ENCODE measurements around the gene PSD4. TPM values are rescaled to one million over a fixed set of nuclear protein-coding genes. Genes with fewer than 3 reads are reported as not detected.

Gene PSD4
- total RNA-seq, 1 experiment from 2014 or later = 1.5 TPM

DNA sequence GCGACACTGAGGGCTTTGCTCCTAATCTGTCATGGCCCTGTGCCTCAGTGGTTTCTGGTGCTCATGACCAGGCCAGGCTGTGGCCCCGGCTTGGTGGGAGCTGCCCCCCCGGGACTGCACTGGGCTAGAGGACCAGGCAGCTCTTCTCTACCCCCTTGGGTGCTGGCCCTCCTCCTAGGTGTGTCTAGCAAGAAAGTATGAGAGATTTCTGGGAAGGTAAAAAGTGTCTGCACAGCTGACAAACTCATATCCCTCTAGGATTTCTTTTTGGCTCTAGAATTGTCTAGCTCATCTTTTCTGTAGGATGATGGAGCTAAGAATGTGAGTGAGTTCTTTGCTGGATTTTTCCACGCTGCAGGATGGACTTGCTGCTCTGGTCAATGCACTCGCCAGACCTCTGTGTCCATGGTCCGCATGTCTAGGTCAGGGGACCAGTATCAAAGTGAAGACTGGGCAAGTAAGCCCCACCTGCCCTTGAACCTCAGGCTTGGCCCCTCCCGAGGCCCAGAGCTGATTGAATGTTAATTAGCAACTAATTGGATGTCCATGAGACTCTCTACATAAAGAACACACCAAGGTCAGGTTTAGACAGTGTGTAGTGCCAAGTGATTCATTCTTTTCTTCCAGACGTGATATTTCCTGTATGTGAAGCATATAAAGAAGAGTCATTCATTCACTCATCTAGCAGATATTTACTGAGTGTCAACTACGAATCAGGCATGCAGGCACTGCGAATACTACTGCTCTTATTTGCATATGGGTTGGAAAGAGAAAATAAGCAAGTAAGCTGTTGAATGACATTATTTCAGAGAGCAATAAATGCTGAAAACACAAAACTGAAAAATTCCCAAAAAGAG is 15.6 kb upstream of the PSD4 start:
- no peak for DNase-seq
- peaks cover 14% of the 10 kb centered on the region for H3K27me3 ChIP-seq (ENCODE audit: control insufficient read depth, insufficient read depth, low read length)
- H3K36me3 ChIP-seq (replicated peaks; ENCODE audit: control insufficient read depth, insufficient read depth, low read length) = no peaks in the 10 kb centered on the region
- H3K4me3 ChIP-seq (ENCODE audit: insufficient read depth, low read depth, low read length) = peak overlapping the region; percentile 55

DNA sequence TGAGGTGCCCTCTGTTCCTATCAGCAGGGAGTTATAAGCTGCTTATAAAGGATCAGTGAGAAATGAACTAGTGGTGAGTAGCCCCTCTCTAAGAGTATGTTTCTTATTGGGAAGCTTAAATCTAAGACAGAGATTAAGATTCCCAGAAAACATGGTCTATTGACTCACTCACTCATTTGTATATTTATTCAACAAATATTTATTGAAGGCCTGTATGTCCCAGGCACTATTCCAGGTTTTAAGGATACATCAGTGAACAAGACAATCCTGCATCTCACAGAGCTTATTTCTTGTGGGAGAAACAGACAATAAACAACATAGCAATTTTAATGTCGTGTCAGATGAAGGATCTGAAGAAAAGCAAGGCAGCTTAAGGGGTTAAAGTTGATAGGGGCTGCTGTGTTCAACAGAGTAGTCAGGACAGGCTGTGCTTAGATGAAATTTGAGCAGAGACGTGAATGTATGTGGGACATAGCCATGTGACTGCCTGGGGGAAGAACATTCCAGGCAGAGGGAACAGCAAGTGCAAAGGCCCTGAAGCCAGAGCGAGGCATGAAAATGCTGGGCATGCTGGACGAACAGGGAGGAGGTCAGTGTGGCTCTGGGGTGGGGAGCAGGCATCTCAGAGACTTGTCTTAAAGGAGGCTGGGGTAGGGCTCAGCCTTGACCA is 14.8 kb upstream of the PSD4 start:
- no peak overlapping the region for H3K4me3 ChIP-seq (ENCODE audit: insufficient read depth, low read depth, low read length)
- H3K36me3 ChIP-seq (replicated peaks; ENCODE audit: control insufficient read depth, insufficient read depth, low read length) = no peaks in the 10 kb centered on the region
- peaks cover 14% of the 10 kb centered on the region for H3K27me3 ChIP-seq (ENCODE audit: control insufficient read depth, insufficient read depth, low read length)
- DNase-seq = no peak

DNA sequence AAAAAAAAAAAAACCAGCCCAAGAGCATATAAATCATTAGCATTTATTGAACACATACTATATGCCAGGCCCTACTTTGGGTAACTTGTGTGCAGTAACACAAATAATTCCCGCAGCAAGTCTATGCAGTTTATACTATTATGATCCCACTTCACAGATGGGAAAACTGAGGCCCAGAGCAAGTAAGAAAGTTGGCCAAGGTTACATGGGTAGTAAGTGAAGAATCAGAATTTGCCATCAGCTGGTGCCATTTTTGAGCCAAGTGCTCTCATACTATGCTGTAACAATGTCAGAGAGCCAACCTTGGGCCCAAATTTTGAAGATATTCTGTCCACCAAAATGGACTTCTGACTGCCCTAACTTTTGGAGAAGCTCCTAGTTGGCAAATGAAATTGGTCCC is 13.5 kb upstream of the PSD4 start:
- Histone ChIP-seq H3K36me3 (replicated peaks; ENCODE audit: control insufficient read depth, insufficient read depth, low read length) (no peaks in the 10 kb centered on the region), H3K27me3 (ENCODE audit: control insufficient read depth, insufficient read depth, low read length) (peaks cover 14% of the 10 kb centered on the region), H3K4me3 (ENCODE audit: insufficient read depth, low read depth, low read length) (no peak overlapping the region)
- DNase-seq = no peak

DNA sequence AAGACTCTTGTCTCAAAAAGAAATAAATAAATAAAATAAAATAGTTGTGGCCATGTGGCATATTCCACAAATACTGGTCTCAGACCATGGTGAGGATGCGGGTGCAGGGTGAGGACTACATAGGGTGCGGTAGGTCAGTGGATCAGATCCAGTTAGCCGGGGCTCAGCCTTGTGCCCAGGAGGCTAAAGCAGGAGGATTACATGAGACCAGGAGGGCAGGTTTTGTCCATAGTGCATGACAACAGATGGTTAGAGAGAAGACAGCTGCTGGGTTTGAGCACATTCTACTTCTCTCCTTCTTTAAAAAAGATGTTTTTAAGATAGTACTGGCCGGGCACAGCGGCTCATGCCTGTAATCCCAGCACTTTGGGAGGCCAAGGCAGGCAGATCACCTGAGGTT is 12.8 kb upstream of the PSD4 start:
- Histone ChIP-seq H3K27me3 (ENCODE audit: control insufficient read depth, insufficient read depth, low read length) (peaks cover 14% of the 10 kb centered on the region), H3K36me3 (replicated peaks; ENCODE audit: control insufficient read depth, insufficient read depth, low read length) (no peaks in the 10 kb centered on the region), H3K4me3 (ENCODE audit: insufficient read depth, low read depth, low read length) (no peak overlapping the region)
- DNase-seq = peak; percentile 8

DNA sequence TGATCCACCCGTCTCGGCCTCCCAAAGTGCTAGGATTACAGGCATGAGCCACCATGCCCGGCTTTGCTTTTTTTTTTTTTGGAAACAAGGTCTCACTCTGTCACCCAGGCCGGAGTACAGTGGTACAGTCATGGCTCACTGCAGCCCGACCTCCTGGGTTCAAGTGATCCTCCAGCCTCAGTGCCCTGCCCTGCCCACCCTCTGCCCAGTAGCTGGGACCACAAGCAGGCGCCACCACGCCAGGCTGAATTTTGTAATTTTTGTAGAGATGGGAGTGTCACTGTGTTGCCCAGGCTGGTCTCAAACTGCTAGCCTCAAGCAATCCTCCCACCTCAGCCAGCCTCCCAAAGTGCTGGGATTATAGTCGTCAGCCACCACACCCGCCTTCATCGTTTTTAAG is 11.6 kb upstream of the PSD4 start:
- peaks cover 11% of the 10 kb centered on the region for H3K27me3 ChIP-seq (ENCODE audit: control insufficient read depth, insufficient read depth, low read length)
- no peaks in the 10 kb centered on the region for H3K36me3 ChIP-seq (replicated peaks; ENCODE audit: control insufficient read depth, insufficient read depth, low read length)
- no peak for DNase-seq
- no peak overlapping the region for H3K4me3 ChIP-seq (ENCODE audit: insufficient read depth, low read depth, low read length)

DNA sequence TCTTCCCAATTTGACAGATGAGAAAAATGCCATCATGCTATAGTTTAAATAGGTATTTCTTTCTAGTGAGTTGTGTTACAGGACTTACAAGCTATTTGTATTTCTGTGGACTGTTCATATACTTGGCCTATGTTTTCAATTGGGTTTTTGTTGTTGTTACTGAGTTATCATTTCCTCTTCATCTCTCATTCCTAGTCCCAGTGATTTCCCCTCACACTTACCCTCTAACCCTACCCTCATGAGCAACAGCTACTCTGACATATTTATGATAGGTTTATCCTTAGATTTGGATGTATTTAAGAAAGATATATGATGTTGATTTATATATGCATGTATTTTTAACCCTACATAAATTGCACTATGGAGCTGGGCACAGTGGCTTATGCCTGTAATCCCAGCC is 10.9 kb upstream of the PSD4 start:
- no peak for DNase-seq
- Histone ChIP-seq H3K36me3 (replicated peaks; ENCODE audit: control insufficient read depth, insufficient read depth, low read length) (no peaks in the 10 kb centered on the region), H3K4me3 (ENCODE audit: insufficient read depth, low read depth, low read length) (no peak overlapping the region), H3K27me3 (ENCODE audit: control insufficient read depth, insufficient read depth, low read length) (peaks cover 6% of the 10 kb centered on the region)

DNA sequence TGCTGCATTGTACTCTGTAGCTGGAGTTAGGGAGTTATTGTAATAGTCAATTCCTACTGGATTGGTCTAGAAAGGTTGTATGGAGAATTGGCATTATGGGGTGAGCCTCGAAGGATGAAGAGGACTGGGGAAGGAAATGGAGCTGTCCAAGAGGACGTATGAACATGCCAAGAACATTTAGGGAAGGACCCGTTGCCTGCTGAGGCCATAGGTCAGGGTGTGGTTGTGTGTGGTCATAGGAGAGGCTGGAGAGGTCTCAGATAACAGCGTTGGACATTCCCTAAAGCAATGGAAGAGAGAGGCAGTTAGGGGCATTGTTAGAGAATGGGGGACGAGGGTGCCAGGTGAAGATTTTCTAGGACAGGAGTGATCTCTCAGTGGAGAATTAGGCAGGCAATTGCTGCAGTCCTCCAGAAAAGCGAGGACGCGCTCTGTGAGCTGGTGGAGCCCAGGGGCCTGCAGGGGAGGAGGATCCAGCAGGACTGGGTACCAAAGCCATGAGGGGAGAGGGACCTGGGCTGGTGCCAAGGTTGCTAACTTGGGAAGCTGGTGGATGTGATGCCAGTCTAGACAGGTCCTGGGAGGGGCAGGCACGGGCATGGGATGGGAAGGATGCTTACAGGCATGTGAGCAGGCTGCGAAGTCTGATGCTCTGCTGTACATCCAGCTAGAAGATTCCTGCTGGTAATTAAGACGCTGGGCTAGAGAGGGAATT is 9.4 kb upstream of the PSD4 start:
- Histone ChIP-seq H3K36me3 (replicated peaks; ENCODE audit: control insufficient read depth, insufficient read depth, low read length) (no peaks in the 10 kb centered on the region), H3K27me3 (ENCODE audit: control insufficient read depth, insufficient read depth, low read length) (no peaks in the 10 kb centered on the region; the same call in 1 of the 2 replicates), H3K4me3 (ENCODE audit: insufficient read depth, low read depth, low read length) (no peak overlapping the region)
- DNase-seq = peak; percentile 18

DNA sequence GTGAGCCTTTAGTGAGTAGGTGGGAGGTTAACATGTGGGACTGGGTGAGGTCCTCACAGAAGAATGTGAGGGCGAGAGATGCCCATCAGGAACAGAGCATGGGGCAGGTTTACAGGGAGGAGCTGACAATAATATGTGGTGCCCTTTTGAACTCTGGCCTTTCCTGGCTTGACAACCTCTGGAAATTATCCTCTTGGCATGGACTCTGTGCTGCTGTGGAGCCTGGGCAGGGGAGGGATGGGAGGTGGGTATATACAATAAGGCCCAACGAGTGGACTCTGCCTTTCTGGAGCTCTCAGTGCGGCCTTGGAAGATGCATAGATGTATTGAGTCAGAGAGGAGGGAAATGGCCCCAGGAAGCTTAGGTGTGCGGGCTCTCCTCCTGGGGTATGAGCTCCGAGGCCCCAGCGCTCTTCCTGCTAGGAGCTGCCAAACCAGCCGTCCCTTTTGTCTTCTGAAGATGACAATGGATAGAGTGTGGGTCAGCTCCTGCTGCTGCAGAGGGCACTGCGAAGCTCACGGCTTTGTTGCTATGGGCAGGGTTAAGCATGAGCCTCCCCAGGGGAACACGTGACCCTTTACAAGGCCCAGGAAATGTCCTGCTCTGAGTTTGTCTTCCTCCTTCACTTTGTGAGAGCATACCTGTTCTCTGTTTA is 8.7 kb upstream of the PSD4 start:
- Histone ChIP-seq H3K36me3 (replicated peaks; ENCODE audit: control insufficient read depth, insufficient read depth, low read length) (no peaks in the 10 kb centered on the region), H3K27me3 (ENCODE audit: control insufficient read depth, insufficient read depth, low read length) (no peaks in the 10 kb centered on the region; the same call in 1 of the 2 replicates), H3K4me3 (ENCODE audit: insufficient read depth, low read depth, low read length) (no peak overlapping the region)
- peak; percentile 86 for DNase-seq

DNA sequence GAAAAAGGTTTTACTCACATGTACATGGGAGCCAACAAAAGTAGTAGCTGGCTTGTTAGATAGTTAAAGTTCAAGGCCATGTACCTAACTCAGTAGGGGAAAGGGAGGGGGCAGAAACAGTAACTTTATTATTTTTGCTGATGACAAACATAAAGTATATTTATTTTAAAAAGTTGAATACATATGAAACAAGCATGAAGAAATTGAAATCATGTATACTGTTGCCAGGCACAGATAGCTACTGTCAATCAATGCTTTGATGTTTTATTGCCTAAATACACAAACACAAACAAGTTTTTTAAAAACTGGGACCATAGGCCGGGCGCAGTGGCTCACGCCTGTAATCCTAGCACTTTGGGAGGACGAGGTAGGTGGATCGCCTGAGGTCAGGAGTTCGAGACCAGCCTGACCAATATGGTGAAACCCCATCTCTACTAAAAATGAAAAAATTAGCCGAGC is 7.6 kb upstream of the PSD4 start:
- Histone ChIP-seq H3K36me3 (replicated peaks; ENCODE audit: control insufficient read depth, insufficient read depth, low read length) (no peaks in the 10 kb centered on the region), H3K4me3 (ENCODE audit: insufficient read depth, low read depth, low read length) (no peak overlapping the region), H3K27me3 (ENCODE audit: control insufficient read depth, insufficient read depth, low read length) (no peaks in the 10 kb centered on the region; the same call in 1 of the 2 replicates)
- DNase-seq = peak; percentile 4

DNA sequence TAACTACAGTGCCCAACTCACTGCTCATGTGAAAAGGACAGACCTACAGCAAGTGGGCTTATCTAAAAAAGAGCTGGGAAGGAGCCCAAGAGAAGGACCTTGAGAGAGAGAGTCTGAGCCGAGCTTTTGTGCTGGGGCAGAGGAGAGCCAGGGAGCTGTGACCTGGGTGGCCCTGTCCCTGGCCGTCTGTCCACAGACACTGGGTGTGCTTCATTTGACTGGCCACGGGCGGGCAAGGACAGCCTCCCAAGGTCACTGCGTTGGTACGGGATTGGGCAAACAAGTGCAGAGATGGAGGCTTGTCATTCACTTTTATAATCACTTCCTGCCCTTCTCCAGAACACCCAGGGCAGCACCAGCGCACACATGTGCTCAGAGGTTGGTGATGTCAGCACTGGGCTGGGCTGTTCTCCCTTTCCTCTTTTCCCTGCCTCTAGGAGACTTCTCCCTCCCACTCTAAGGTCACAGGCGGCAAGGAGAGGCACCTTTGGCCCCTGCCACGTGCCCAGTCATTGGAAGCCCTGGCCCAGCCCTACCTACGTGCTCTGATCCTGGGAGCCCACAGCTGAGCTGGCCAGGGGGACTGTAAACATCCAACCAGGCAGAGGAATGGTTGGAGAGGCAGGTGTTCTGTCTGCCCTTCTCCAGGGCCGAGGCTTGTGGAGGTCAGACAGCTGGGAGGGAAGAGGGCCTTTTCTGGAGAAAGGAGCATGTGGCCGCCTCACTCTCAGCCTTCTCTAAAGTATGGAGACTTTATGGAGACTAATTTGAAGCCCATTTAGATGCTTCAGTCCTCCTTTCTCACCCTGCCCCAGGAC is 6.4 kb upstream of the PSD4 start:
- no peaks in the 10 kb centered on the region; the same call in 1 of the 2 replicates for H3K27me3 ChIP-seq (ENCODE audit: control insufficient read depth, insufficient read depth, low read length)
- peak; percentile 25 for DNase-seq
- H3K4me3 ChIP-seq (ENCODE audit: insufficient read depth, low read depth, low read length) = no peak overlapping the region
- H3K36me3 ChIP-seq (replicated peaks; ENCODE audit: control insufficient read depth, insufficient read depth, low read length) = no peaks in the 10 kb centered on the region

DNA sequence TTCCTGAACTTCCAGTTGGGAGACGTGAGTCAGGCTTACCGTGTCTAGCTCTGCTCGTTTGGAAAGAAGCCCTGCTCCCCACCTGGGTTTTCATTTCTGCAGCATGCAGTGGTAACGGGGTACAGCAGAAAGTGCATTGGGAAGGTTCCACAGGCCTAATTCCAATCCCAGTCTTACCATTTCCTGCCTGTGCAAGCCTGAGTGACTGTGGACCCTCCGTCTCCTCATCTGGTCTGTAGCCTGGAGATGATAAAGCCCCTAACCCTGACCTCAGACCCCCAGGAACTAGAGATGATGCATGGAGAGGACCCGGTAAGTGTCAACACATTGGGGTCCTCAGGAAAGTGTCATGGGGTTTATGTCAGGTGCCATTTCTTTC is 5.8 kb upstream of the PSD4 start:
- no peak for DNase-seq
- H3K27me3 ChIP-seq (ENCODE audit: control insufficient read depth, insufficient read depth, low read length) = no peaks in the 10 kb centered on the region; the same call in 1 of the 2 replicates

DNA sequence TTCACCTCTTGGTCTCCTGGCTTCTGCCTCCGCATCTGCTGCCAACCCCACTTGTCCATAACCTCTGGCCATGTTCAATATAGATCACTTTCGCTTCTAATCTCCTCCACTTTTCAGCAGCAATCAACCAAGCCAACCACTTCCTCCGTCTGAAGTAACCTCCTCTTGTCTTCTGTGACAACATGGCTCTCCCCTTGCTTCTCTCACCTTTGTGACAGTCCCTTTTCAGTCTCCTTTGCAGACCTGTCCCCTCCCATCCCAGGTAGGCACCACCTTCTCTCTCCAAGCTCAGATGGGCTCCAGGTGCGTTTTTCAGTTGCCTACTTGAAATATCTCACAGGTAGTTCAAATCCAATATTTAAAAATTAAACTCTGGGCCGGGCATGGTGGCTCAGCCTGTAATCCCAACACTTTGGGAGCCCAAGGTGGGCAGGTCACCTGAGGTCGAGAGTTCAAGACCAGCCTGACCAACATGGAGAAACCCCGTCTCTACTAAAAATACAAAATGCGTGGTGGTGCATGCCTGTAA is 4.7 kb upstream of the PSD4 start:
- DNase-seq = peak; percentile 7
- H3K27me3 ChIP-seq (ENCODE audit: control insufficient read depth, insufficient read depth, low read length) = no peaks in the 10 kb centered on the region; the same call in 1 of the 2 replicates
- H3K36me3 ChIP-seq (replicated peaks; ENCODE audit: control insufficient read depth, insufficient read depth, low read length) = no peaks in the 10 kb centered on the region
- H3K4me3 ChIP-seq (ENCODE audit: insufficient read depth, low read depth, low read length) = no peak overlapping the region

More for the DNA sequence above, 5.8 kb upstream of the PSD4 start:
- H3K36me3 ChIP-seq (replicated peaks; ENCODE audit: control insufficient read depth, insufficient read depth, low read length) = no peaks in the 10 kb centered on the region
- no peak overlapping the region for H3K4me3 ChIP-seq (ENCODE audit: insufficient read depth, low read depth, low read length)

DNA sequence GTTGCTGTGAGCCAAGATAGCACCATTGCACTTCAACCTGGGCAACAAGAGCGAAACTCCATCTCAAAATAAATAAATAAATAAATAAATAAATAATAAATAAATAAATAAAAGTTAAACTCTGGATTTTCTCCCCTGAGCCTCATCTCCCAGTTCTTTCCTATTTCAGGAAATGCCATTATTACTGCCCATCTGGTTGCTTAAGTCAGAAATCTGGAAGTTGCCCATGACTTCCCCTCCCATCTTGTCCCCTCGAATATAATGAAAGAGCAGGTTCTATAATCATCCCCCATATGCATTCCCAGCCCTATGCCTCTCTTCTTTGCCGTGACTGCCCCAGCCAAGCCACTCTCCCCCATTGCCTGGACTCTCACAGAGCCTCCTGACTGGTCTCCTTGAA is 4.2 kb upstream of the PSD4 start:
- no peaks in the 10 kb centered on the region for H3K27me3 ChIP-seq (ENCODE audit: control insufficient read depth, insufficient read depth, low read length)
- no peak overlapping the region for H3K4me3 ChIP-seq (ENCODE audit: insufficient read depth, low read depth, low read length)
- DNase-seq = no peak
- no peaks in the 10 kb centered on the region for H3K36me3 ChIP-seq (replicated peaks; ENCODE audit: control insufficient read depth, insufficient read depth, low read length)
